Testis (tissue), 3 donors: ENCODE results near the gene PYGB. TPM values are rescaled to one million over a fixed set of nuclear protein-coding genes. Genes with fewer than 3 reads are reported as not detected.

Experiments used
- DNase-seq: peaks from one replicate; pipeline ENCODE4 v3.0.0-alpha.2; 2019
- H3K27ac ChIP-seq, 2 donors: fragments of 200-600 bp; sonication (generic); one replicate each; pipeline ENCODE4 v1.5.1; 2019
- H3K27me3 ChIP-seq: fragments of 200-600 bp; sonication (generic); one replicate; pipeline ENCODE4 v1.5.1; 2019
- H3K36me3 ChIP-seq: fragments of 200-600 bp; sonication (generic); one replicate; pipeline ENCODE4 v1.5.1; 2017; ENCODE audit warnings: low read depth; ENCODE audit errors: missing control alignments
- H3K4me1 ChIP-seq: fragments of 200-600 bp; sonication (generic); one replicate; pipeline ENCODE4 v1.5.1; 2019
- H3K4me3 ChIP-seq, 2 donors: fragments of 200-600 bp; sonication (generic); one replicate each; pipeline ENCODE4 v1.5.1; 2017 to 2019
- H3K9me3 ChIP-seq: fragments of 200-600 bp; sonication (generic); one replicate; pipeline ENCODE4 v1.5.1; 2017
- POLR2A ChIP-seq: fragments of 450-650 bp; IDR thresholded peaks from one replicate; pipeline ENCODE4 v1.6.1; 2017; ENCODE audit warnings: antibody characterized with exemption, mild to moderate bottlenecking, moderate library complexity
- WGBS, 2 donors: methylation state at CpG; one replicate each; pipeline ENCODE4 v1.1.5; 2018; 5-methylcytosine and 5-hydroxymethylcytosine counted together
- intact Hi-C: fragments of 100-400 bp; cut with DNase I; formaldehyde crosslinking; loops from one replicate; pipeline ENCODE4 v1.15.1; 2023; ENCODE audit warnings: low total_unique reads
- polyA plus RNA-seq: library from polyadenylated mRNA; stranded (reverse); fragments of 350-450 nt; fragmentation: Illumina TruSeq; extraction: RNeasy Lipid Tissue Mini Kit (QIAGEN cat#74804); gene quantifications from one replicate; pipeline ENCODE4 v1.2.3, GENCODE V29; 2014; ENCODE audit warnings: low read depth, low replicate concordance; ENCODE audit not compliant: insufficient read depth
- total RNA-seq, 2 donors: library from RNA; depleted of rRNA; stranded (reverse); fragments of >200 nt; gene quantifications; one replicate each; pipeline ENCODE4 v1.2.3, GENCODE V29; 2016
- TF ChIP-seq, protein P1 (sequence below), 3 experiments: fragments of 450-650 bp in 2 of 3; fragments of 200-600 bp in 1 of 3; sonication (generic) in 1 of 3; IDR thresholded peaks; one replicate each; pipeline ENCODE4 v1.5.1; 2016 to 2019; ENCODE audit warnings: antibody characterized with exemption in 3 of 3, mild to moderate bottlenecking in 2 of 3, moderate library complexity in 1 of 3

Gene PYGB
- total and polyA plus RNA-seq, 3 donors from 2014 or later: 50.8 to 91.5 (median 91.5) TPM

DNA sequence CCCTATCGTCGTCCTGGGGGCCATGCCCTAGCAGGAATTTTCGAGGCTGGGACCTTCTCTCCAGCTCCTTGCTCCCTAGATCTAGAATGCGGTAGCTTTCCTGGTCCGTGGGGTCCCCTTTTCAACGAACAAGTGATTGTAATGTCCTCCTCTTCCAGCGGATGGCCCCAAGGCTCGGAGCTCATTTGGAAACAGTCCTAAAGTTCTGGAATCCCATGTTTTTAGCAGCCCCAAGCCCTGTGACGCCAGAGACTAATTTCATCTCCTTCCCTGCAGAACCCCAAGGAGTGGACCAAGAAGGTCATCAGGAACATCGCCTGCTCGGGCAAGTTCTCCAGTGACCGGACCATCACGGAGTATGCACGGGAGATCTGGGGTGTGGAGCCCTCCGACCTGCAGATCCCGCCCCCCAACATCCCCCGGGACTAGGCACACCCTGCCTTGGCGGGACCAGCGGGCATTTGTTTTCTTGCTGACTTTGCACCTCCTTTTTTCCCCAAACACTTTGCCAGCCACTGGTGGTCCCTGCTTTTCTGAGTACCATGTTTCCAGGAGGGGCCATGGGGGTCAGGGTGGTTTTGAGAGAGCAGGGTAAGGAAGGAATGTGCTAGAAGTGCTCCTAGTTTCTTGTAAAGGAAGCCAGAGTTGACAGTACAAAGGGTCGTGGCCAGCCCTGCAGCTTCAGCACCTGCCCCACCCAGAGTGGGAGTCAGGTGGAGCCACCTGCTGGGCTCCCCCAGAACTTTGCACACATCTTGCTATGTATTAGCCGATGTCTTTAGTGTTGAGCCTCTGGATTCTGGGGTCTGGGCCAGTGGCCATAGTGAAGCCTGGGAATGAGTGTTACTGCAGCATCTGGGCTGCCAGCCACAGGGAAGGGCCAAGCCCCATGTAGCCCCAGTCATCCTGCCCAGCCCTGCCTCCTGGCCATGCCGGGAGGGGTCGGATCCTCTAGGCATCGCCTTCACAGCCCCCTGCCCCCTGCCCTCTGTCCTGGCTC lies 48.5 kb downstream of the PYGB start:
- Histone ChIP-seq H3K36me3 (no peaks in the 10 kb centered on the region), H3K4me1 (peaks cover 23% of the 10 kb centered on the region), H3K4me3 (no peak overlapping the region), H3K9me3 (no peaks in the 10 kb centered on the region), H3K27me3 (no peaks in the 10 kb centered on the region), H3K27ac (peak overlapping the region; percentile 24)
- intact Hi-C loops: loop anchor here (10.0 kb wide), 1 partner anchor 98 kb away; the partner anchor contains the start of gene ABHD12
- 62 to 73% methylated on average over 16 to 24 of the region's 24 CpGs for WGBS, 2 donors
- DNase-seq: peak; percentile 40
- TF ChIP-seq POLR2A: no peak
- TF ChIP-seq, protein P1, sequence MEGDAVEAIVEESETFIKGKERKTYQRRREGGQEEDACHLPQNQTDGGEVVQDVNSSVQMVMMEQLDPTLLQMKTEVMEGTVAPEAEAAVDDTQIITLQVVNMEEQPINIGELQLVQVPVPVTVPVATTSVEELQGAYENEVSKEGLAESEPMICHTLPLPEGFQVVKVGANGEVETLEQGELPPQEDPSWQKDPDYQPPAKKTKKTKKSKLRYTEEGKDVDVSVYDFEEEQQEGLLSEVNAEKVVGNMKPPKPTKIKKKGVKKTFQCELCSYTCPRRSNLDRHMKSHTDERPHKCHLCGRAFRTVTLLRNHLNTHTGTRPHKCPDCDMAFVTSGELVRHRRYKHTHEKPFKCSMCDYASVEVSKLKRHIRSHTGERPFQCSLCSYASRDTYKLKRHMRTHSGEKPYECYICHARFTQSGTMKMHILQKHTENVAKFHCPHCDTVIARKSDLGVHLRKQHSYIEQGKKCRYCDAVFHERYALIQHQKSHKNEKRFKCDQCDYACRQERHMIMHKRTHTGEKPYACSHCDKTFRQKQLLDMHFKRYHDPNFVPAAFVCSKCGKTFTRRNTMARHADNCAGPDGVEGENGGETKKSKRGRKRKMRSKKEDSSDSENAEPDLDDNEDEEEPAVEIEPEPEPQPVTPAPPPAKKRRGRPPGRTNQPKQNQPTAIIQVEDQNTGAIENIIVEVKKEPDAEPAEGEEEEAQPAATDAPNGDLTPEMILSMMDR (IDR thresholded peaks at IDR 0.05): peak in 2 of 3 experiments; percentile 10 to 25

GRCh38 chr20:25297141-25297905 lies 49.4 kb downstream of the PYGB start:
- TF ChIP-seq, protein P1 (IDR thresholded peaks at IDR 0.05): no peak
- no peak for TF ChIP-seq POLR2A
- Histone ChIP-seq H3K27me3 (no peaks in the 10 kb centered on the region), H3K27ac (no peak overlapping the region), H3K36me3 (no peaks in the 10 kb centered on the region), H3K4me1 (peaks cover 16% of the 10 kb centered on the region), H3K9me3 (no peaks in the 10 kb centered on the region), H3K4me3 (no peak overlapping the region)
- 88 to 97% methylated on average over 6 to 10 of the region's 10 CpGs for WGBS, 2 donors
- intact Hi-C loops: loop anchor here (10.0 kb wide), 1 partner anchor 97 kb away; the partner anchor contains the start of gene ABHD12
- no peak for DNase-seq

- Histone ChIP-seq H3K36me3 (no peaks in the 10 kb centered on the region), H3K27me3 (no peaks in the 10 kb centered on the region), H3K4me1 (peaks cover 16% of the 10 kb centered on the region), H3K27ac (no peak overlapping the region), H3K9me3 (no peaks in the 10 kb centered on the region), H3K4me3 (no peak overlapping the region)
- DNase-seq: no peak
- WGBS, 2 donors: 90 to 91% methylated on average over 7 to 9 of the region's 9 CpGs
- intact Hi-C loops: loop anchor here (10.0 kb wide), 1 partner anchor 95 kb away; the partner anchor contains the start of gene ABHD12
- no peak for TF ChIP-seq POLR2A
- TF ChIP-seq, protein P1 (IDR thresholded peaks at IDR 0.05): no peak
These were observed 51.9 kb downstream of the PYGB start for GRCh38 chr20:25299806-25300205.

GRCh38 chr20:25300496-25301170 lies 52.7 kb downstream of the PYGB start:
- Histone ChIP-seq H3K4me1 (peaks cover 10% of the 10 kb centered on the region), H3K4me3 (no peak overlapping the region), H3K36me3 (no peaks in the 10 kb centered on the region), H3K9me3 (no peaks in the 10 kb centered on the region), H3K27ac (no peak overlapping the region), H3K27me3 (no peaks in the 10 kb centered on the region)
- WGBS, 2 donors: 69 to 71% methylated on average over 1 to 11 of the region's 13 CpGs
- TF ChIP-seq, protein P1 (IDR thresholded peaks at IDR 0.05): no peak
- TF ChIP-seq POLR2A: no peak
- intact Hi-C loops: no loop called here
- peak; percentile 51 for DNase-seq
